ENCODE measurements around the gene UCP2. TPM values are rescaled to one million over a fixed set of nuclear protein-coding genes. Genes with fewer than 3 reads are reported as not detected.

UCP2 gene
- total RNA-seq, 2 experiments from 2014 or later = 461 to 471 TPM

DNA sequence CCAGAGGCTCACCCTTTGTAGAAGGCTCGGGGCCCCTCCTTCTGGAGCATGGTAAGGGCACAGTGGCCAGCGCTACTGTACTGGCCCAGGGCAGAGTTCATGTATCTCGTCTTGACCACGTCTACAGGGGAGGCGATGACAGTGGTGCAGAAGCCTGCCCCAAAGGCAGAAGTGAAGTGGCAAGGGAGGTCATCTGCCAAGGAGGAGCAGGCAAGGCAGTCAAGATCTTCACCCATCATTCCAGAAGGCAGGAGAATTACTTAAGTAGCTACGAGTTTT is 7.2 kb downstream of the UCP2 start:
- no peak overlapping the region for H3K4me3 Mint-ChIP-seq
- CTCF ChIA-PET = no interaction called here
- POLR2A ChIA-PET = interaction anchor here (1.3 kb wide), 1 partner anchor 50 kb away, joined by 3 read pairs; no protein-coding TSS in a partner anchor
- intact Hi-C loops (cut with micrococcal nuclease) = no loop called here
- DNase-seq = no peak
- H3K27me3 Mint-ChIP-seq = no peaks in the 10 kb centered on the region
- H3K36me3 Mint-ChIP-seq = peaks cover 66% of the 10 kb centered on the region
- H3K27ac Mint-ChIP-seq = peak overlapping the region; percentile 90
- no peaks in the 10 kb centered on the region for H3K9me3 Mint-ChIP-seq
- H3K4me1 Mint-ChIP-seq (ENCODE audit: low read depth) = peaks cover 88% of the 10 kb centered on the region

DNA sequence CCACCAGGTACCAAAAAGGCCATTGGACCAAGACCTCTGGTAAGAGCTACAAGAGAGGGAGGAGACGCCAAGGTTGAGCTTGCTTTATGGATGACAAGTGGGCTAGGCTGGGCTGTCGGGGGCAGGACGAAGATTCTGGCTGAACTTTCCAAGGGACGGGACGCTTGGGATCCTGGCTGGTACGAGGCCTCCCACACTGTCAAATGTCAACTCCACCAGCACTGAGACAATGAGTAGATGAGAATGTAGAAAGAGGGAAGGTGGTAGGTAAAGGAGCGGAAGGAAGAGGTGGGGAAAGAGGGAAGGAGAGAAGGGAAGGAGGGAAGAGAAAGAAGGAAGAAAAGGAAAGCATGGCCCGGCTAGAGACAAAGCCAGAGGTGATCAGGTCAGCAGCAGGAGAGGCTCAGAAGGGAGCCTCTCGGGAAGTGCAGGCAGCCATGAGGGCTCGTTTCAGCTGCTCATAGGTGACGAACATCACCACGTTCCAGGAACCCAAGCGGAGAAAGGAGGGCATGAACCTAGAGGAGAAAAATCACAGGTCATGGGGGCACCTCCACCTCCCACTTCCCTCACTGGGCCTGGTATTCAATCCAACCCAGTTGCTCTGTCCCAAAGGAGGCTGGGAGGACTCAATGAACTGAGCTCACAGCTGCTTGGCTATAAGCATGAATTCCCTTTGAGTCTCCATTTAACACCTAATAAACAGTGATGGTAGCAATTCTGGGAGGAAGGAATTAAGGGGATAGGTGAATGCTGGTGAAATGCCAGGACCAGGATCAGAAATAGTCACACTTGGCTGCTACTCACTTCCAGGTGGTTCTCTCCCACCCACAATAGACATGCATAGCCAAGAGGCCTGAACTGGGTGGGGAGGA is 7.8 kb downstream of the UCP2 start:
- Mint-ChIP-seq H3K4me1 (ENCODE audit: low read depth) (peaks cover 88% of the 10 kb centered on the region), H3K4me3 (no peak overlapping the region), H3K27ac (peak overlapping the region; percentile 90), H3K27me3 (no peaks in the 10 kb centered on the region), H3K9me3 (no peaks in the 10 kb centered on the region), H3K36me3 (peaks cover 60% of the 10 kb centered on the region)
- ChIA-PET CTCF (interaction anchor here (1.0 kb wide), 1 partner anchor 11 kb away, joined by 3 read pairs; no protein-coding TSS in a partner anchor), POLR2A (interaction anchor here (1.3 to 6.2 kb wide), 2 partner anchors 7 to 37 kb away, joined by 5 to 82 read pairs; partner anchors contain the start of gene UCP2)
- intact Hi-C loops (cut with micrococcal nuclease) = loop anchor here (5.0 kb wide), 1 partner anchor 32 kb away; the partner anchor contains the start of gene UCP3
- DNase-seq = no peak

DNA sequence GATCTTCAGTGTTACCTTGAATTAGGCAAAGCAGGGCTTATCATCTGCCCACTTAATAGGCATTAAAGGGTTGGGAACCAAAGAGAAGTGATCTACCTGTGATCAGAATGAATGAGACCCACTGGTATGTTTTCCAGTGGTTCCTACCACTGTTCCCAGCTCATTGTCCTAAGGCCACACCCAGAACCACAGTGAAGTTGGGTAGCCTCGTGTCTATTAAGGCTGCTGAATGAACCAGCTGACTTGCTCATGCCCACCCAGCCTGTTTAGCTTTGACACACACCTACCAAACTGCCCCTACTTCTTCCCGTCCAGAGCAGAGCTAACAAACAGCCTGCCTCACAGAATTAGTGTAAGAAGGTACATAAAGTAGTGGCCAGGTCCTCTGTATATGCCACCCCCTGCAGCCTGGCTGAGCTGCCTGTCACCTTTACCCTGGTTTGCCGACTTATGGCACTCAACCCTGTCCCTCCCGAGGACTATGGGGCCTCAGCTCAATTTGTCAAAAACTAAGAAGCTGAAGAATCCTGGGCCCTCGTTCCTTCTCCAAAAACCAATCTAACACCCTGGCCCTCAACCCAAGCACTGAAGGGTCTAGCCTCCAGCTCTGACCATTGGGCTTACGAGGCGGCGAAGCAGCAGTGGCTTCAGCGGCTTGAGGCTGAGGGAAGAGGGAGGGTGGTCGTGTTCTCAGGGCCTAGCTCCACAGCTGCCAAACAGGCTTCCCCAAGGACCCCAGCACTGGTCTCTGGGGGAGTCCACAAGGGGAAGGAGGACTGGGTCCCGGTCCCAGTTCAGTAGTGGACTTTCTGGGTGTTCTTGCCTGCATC is 9.8 kb downstream of the UCP2 start:
- Mint-ChIP-seq H3K4me1 (ENCODE audit: low read depth) (peaks cover 88% of the 10 kb centered on the region), H3K36me3 (peaks cover 41% of the 10 kb centered on the region)

DNA sequence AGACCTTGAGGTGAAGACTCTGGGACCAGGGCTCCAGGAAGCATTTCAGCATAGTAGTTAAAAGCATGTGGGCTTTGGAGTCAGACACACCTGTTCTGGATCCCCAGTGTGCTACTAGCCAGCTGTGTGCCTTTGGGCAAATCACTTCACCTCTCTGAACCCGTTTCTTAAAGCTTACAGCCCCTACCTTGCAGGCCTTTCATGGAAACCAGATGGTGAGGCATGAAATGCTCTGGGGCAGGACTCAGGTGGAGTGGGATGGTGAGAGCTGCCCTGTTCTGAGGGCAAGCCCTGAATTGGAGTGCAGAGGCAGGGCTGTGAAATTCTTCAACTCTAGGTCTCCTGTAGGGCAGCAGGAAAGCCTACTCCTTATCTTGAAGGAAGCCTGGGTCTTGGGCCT is 10.5 kb downstream of the UCP2 start:
- no peak overlapping the region for H3K4me3 Mint-ChIP-seq
- no peaks in the 10 kb centered on the region for H3K9me3 Mint-ChIP-seq
- no peaks in the 10 kb centered on the region for H3K27me3 Mint-ChIP-seq
- POLR2A ChIA-PET = interaction anchor here (0.5 to 6.2 kb wide), 8 partner anchors 9 to 204 kb away, joined by 5 to 82 read pairs (median 6); partner anchors contain the start of genes C2CD3, PPME1 and UCP2
- H3K36me3 Mint-ChIP-seq = peaks cover 35% of the 10 kb centered on the region
- intact Hi-C loops (cut with micrococcal nuclease) = loop anchor here (5.0 kb wide), 1 partner anchor 35 kb away; the partner anchor contains the start of gene UCP3
- DNase-seq = no peak
- peak overlapping the region; percentile 90 for H3K27ac Mint-ChIP-seq
- H3K4me1 Mint-ChIP-seq (ENCODE audit: low read depth) = peaks cover 82% of the 10 kb centered on the region
- CTCF ChIA-PET = interaction anchor here (0.6 to 0.7 kb wide), 2 partner anchors 10 to 11 kb away, joined by 3 read pairs; partner anchors contain the start of gene UCP2

More for the DNA sequence above, 9.8 kb downstream of the UCP2 start:
- intact Hi-C loops (cut with micrococcal nuclease) = loop anchor here (5.0 kb wide), 1 partner anchor 34 kb away; the partner anchor contains the start of gene UCP3
- CTCF ChIA-PET = no interaction called here
- Mint-ChIP-seq H3K4me3 (no peak overlapping the region), H3K27me3 (no peaks in the 10 kb centered on the region), H3K9me3 (no peaks in the 10 kb centered on the region), H3K27ac (peak overlapping the region; percentile 90)
- DNase-seq = no peak
- POLR2A ChIA-PET = interaction anchor here (0.6 to 6.2 kb wide), 8 partner anchors 9 to 198 kb away, joined by 3 to 82 read pairs (median 6); partner anchors contain the start of genes C2CD3, PPME1 and UCP2

DNA sequence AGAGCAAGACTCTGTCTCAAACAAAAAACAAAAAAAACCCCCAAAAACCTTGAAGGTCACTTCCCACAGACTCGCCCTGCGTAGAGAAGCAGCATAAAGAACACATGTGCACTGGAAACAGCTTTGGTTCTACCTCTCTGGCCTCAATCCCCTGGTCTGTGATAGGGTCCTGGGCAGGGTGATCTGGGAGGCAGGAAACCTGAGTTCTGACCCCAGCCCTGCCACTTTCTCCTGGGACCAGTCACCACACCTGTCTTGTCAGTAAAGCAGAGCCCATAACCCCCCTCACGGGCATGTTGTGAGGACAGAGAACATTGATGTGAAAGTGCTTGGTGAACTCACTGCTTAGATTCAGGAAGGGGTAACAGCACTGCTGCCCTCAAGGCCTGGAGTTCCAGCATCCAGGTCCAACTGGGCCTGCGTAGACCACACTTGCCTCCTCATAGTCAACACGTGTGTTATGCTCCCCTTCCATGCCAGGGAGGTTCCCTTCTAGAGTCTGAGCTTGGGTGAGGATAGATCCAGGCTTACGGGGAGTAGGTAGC is 11.4 kb downstream of the UCP2 start:
- Mint-ChIP-seq H3K27ac (peak overlapping the region; percentile 71), H3K4me1 (ENCODE audit: low read depth) (peaks cover 72% of the 10 kb centered on the region), H3K4me3 (no peak overlapping the region), H3K27me3 (no peaks in the 10 kb centered on the region), H3K36me3 (peaks cover 27% of the 10 kb centered on the region), H3K9me3 (no peaks in the 10 kb centered on the region)
- POLR2A ChIA-PET = interaction anchor here (0.5 to 6.2 kb wide), 8 partner anchors 10 to 353 kb away, joined by 3 to 82 read pairs (median 5); partner anchors contain the start of gene UCP2
- intact Hi-C loops (cut with micrococcal nuclease) = loop anchor here (5.0 kb wide), 1 partner anchor 36 kb away; the partner anchor contains the start of gene UCP3
- CTCF ChIA-PET = interaction anchor here (0.6 to 0.7 kb wide), 2 partner anchors 12 to 119 kb away, joined by 3 read pairs; partner anchors contain the start of gene UCP2
- DNase-seq = peak; percentile 19

DNA sequence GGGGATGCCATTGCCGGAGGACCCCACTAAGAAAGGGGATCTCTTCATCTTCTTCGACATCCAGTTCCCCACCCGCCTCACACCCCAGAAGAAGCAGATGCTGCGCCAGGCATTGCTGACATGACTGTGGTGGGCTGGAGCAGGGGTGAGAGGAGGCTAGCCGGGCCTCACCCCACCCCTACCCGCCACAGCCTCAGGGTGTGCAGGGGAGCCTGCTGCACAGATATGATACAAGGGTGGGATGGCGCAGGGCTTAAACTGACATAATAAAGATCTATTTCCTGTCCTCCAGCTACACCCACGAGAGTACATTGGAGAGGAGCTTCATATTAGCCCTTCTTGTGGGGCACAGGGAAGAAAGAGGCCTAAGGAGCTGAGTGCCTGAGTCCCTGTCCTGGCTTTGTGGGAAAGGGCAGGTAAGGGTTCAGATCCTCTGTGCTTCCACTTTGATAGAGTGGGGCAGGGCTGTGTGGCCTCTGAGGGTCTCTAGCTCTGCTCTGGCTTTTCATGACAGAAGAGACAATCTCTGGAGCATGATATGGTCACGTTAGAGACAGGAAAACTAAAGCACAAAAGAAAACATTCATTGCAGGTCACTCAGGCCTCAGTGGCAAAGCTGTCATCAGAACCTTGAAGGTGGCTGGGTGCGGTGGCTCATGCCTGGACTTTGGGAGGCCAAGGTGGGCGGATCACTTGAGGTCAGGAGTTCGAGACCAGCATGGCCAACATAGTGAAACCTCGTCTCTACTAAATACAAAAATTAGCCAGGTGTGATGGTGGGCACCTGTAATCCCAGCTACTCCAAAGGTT is 12.4 kb downstream of the UCP2 start:
- peaks cover 17% of the 10 kb centered on the region for H3K36me3 Mint-ChIP-seq
- H3K4me3 Mint-ChIP-seq = no peak overlapping the region
- H3K9me3 Mint-ChIP-seq = no peaks in the 10 kb centered on the region
- intact Hi-C loops (cut with micrococcal nuclease) = loop anchor here (1.0 to 10.0 kb wide), 3 partner anchors 10 to 285 kb away; partner anchors contain the start of gene UCP3
- no peaks in the 10 kb centered on the region for H3K27me3 Mint-ChIP-seq
- peak; percentile 36 for DNase-seq
- ChIA-PET POLR2A (interaction anchor here (0.8 to 6.2 kb wide), 7 partner anchors 11 to 355 kb away, joined by 3 to 82 read pairs (median 3); partner anchors contain the start of gene UCP2), CTCF (interaction anchor here (1.1 kb wide), 1 partner anchor 10 kb away, joined by 4 read pairs; no protein-coding TSS in a partner anchor)
- peak overlapping the region; percentile 78 for H3K27ac Mint-ChIP-seq
- peaks cover 67% of the 10 kb centered on the region for H3K4me1 Mint-ChIP-seq (ENCODE audit: low read depth)

DNA sequence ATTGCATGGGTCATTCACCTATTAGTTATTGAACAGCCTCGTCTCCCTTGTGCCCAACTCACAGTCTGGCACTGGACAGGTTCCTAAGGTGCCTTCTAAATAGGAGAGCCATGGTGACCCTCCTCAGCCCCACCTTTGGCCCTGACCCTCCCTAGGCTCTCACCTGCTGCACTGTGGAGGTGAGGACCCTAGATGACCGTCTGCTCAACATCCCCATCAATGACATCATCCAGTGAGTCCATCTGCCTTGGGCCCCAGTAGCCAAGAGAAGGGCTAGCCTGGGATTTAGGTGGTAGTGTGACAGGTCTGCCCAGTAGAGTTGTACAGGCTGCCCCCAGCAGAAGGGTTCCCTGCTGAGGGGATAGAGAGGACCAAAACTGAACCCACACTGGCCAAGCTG is 13.6 kb downstream of the UCP2 start:
- H3K9me3 Mint-ChIP-seq = no peaks in the 10 kb centered on the region
- no peak overlapping the region for H3K4me3 Mint-ChIP-seq
- intact Hi-C loops (cut with micrococcal nuclease) = loop anchor here (10.0 kb wide), 1 partner anchor 286 kb away; no protein-coding TSS in a partner anchor
- POLR2A ChIA-PET = interaction anchor here (4.2 to 6.2 kb wide), 2 partner anchors 12 to 50 kb away, joined by 19 to 82 read pairs; partner anchors contain the start of gene UCP2
- H3K27ac Mint-ChIP-seq = peak overlapping the region; percentile 78
- CTCF ChIA-PET = no interaction called here
- no peak for DNase-seq
- H3K36me3 Mint-ChIP-seq = peaks cover 7% of the 10 kb centered on the region
- H3K27me3 Mint-ChIP-seq = no peaks in the 10 kb centered on the region
- H3K4me1 Mint-ChIP-seq (ENCODE audit: low read depth) = peaks cover 62% of the 10 kb centered on the region

DNA sequence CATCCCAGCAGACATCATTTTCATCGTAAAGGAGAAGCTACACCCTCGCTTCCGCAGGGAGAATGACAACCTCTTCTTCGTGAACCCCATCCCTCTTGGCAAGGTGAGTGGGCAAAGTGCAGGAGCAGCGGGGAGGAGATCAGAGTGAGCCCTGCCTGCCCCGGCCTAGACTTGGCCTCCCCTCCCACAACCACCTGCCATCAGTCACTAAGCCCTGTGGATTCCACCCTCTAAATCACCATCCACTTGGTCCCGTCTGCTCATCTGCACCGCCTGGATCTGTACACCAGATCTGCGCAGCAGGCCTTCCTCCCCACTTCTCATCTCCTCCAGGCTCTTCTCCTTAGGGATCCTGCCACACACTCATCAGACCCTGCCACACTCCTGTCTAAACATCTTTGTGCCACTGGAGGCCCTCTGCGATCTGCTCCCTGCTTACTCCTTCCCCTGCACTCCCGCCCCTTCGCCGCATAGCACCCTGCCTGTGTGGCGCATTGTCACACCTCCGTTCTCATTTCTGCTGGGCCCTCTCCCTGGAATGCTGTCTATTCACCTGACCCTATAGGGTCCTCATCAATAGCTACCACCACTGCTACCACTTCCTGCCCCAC is 14.2 kb downstream of the UCP2 start:
- intact Hi-C loops (cut with micrococcal nuclease) = loop anchor here (10.0 kb wide), 1 partner anchor 286 kb away; no protein-coding TSS in a partner anchor
- Mint-ChIP-seq H3K4me3 (no peak overlapping the region), H3K9me3 (no peaks in the 10 kb centered on the region), H3K27me3 (no peaks in the 10 kb centered on the region), H3K4me1 (ENCODE audit: low read depth) (peaks cover 59% of the 10 kb centered on the region), H3K36me3 (peaks cover 4% of the 10 kb centered on the region), H3K27ac (peak overlapping the region; percentile 78)
- POLR2A ChIA-PET = interaction anchor here (2.9 to 6.2 kb wide), 2 partner anchors 12 to 13 kb away, joined by 26 to 82 read pairs; partner anchors contain the start of gene UCP2
- CTCF ChIA-PET = interaction anchor here (1.7 kb wide), 1 partner anchor 13 kb away, joined by 4 read pairs; no protein-coding TSS in a partner anchor
- no peak for DNase-seq

DNA sequence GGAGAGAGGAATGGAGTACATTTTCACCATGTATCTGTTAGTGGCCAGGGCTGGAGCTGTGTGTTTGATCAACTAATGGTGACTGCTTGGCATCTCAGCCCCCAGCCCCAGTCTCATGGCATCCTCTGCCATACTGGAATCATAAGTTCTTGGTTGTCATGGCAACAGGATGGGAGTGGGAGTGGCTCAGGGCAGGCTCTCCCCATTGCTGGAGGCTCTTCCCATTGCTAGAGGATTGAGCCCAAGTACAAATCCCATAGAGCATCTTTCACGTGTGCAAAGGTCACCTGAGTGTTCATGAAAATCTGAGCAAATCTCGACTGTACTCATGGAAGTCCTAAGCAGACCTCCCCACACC is 16.9 kb downstream of the UCP2 start:
- no peak for DNase-seq
- no peaks in the 10 kb centered on the region for H3K36me3 Mint-ChIP-seq
- intact Hi-C loops (cut with micrococcal nuclease) = loop anchor here (2.0 to 10.0 kb wide), 3 partner anchors 15 to 289 kb away; partner anchors contain the start of genes C2CD3 and PPME1
- ChIA-PET CTCF (interaction anchor here (1.3 to 1.4 kb wide), 3 partner anchors 36 to 356 kb away, joined by 3 to 5 read pairs (median 3); no protein-coding TSS in a partner anchor), POLR2A (interaction anchor here (2.9 kb wide), 1 partner anchor 15 kb away, joined by 26 read pairs; the partner anchor contains the start of gene UCP2)
- peaks cover 43% of the 10 kb centered on the region for H3K4me1 Mint-ChIP-seq (ENCODE audit: low read depth)
- H3K4me3 Mint-ChIP-seq = no peak overlapping the region
- H3K27ac Mint-ChIP-seq = no peak overlapping the region
- no peaks in the 10 kb centered on the region for H3K27me3 Mint-ChIP-seq
- no peaks in the 10 kb centered on the region for H3K9me3 Mint-ChIP-seq

All from activated CD4-positive, alpha-beta memory T cell treated with anti-CD3 and anti-CD28 coated beads for 36 hours (primary cell).